Measurements from ENCODE around the gene LRAT.

DNA sequence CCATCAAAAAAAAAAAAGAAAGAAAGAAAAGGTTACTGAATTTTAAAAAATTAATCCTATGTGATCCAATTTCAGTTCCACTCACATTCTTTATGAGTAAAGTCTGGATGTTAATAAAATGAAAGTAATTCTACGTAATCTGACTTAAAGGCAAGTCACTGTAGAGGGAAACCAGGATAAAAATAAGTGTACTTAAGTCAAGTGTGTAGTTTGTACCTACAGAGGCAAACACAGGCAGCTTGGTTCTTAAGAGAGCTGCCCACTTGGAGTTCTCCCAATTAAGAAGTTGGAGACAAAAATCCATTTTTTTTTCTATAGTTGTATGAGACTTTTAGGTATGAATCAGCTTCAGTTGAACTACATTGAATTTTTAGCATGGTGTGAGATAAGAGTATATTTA is 7.0 kb upstream of the LRAT start:
- TF ChIP-seq CTCF (conservative IDR thresholded peaks at IDR 0.05; ENCODE audit: low read length), result no peak
- no peak for TF ChIP-seq EZH2phosphoT487 (IDR thresholded peaks at IDR 0.05; ENCODE audit: borderline replicate concordance)
